HepG2 (cell line): ENCODE measurements around the gene EBF4. TPM values are rescaled to one million over a fixed set of nuclear protein-coding genes. Genes with fewer than 3 reads are reported as not detected.

Experiments used
- AHR ChIP-seq: IDR thresholded peaks from 2 replicates; pipeline ENCODE4 v1.6.1; 2018; ENCODE audit warnings: missing genetic modification reagents, missing compliant biosample characterization
- CBX2 ChIP-seq, 2 experiments: fragments of 200-600 bp in 1 of 2; sonication (generic); formaldehyde crosslinking in 1 of 2; IDR thresholded peaks; 2 replicates each; pipeline versions ENCODE4 v1.7.0 to v1.8.1; 2018 to 2022; ENCODE audit warnings: low read depth in 2 of 2, low read length in 1 of 2, mild to moderate bottlenecking in 1 of 2, missing genetic modification reagents in 1 of 2
- DR1 ChIP-seq: sonication (generic); formaldehyde crosslinking; IDR thresholded peaks from 2 replicates; pipeline ENCODE4 v1.8.0; 2021; ENCODE audit warnings: mild to moderate bottlenecking, missing genetic modification reagents, inconsistent platforms
- EEA1 ChIP-seq: sonication (generic); formaldehyde crosslinking; IDR thresholded peaks from 2 replicates; pipeline ENCODE4 v1.5.1; 2020; ENCODE audit warnings: mild to moderate bottlenecking, missing genetic modification reagents, borderline replicate concordance
- FOXA3 ChIP-seq: IDR thresholded peaks from 2 replicates; pipeline ENCODE4 v1.6.1; 2016; ENCODE audit warnings: missing genetic modification reagents, missing compliant biosample characterization
- HOXA7 ChIP-seq: sonication (generic); formaldehyde crosslinking; IDR thresholded peaks from 2 replicates; pipeline ENCODE4 v1.8.1; 2022; ENCODE audit warnings: mild to moderate bottlenecking, missing genetic modification reagents, moderate library complexity
- PATZ1 ChIP-seq: sonication (generic); formaldehyde crosslinking; IDR thresholded peaks from 2 replicates; pipeline ENCODE4 v1.4.0; 2020; ENCODE audit warnings: missing genetic modification reagents
- TCF12 ChIP-seq, 2 experiments: fragments of 450-650 bp in 1 of 2; sonication (generic) in 1 of 2; formaldehyde crosslinking in 1 of 2; IDR thresholded peaks; 2 replicates each; pipeline versions ENCODE4 v1.6.1 to v1.8.0; 2017 to 2022; ENCODE audit warnings: antibody characterized with exemption in 1 of 2, mild to moderate bottlenecking in 1 of 2, missing genetic modification reagents in 1 of 2, moderate library complexity in 1 of 2
- UBTF ChIP-seq: sonication (generic); formaldehyde crosslinking; IDR thresholded peaks from 2 replicates; pipeline ENCODE4 v1.4.0; 2020; ENCODE audit warnings: mild to moderate bottlenecking, missing genetic modification reagents
- ZBTB39 ChIP-seq: sonication (generic); formaldehyde crosslinking; IDR thresholded peaks from 2 replicates; pipeline ENCODE4 v1.5.0; 2020; ENCODE audit warnings: missing genetic modification reagents
- ZBTB46 ChIP-seq: sonication (generic); formaldehyde crosslinking; IDR thresholded peaks from 2 replicates; pipeline ENCODE4 v1.4.0; 2020; ENCODE audit warnings: mild to moderate bottlenecking, missing genetic modification reagents, borderline replicate concordance
- ZNF619 ChIP-seq: sonication (generic); formaldehyde crosslinking; IDR thresholded peaks from 2 replicates; pipeline ENCODE4 v1.4.0; 2020; ENCODE audit warnings: mild to moderate bottlenecking, missing genetic modification reagents
- ZNF720 ChIP-seq: sonication (generic); formaldehyde crosslinking; IDR thresholded peaks from 2 replicates; pipeline ENCODE4 v1.4.0; 2020; ENCODE audit warnings: missing genetic modification reagents
- ZNF776 ChIP-seq: sonication (generic); formaldehyde crosslinking; IDR thresholded peaks from 2 replicates; pipeline ENCODE4 v1.4.0; 2020; ENCODE audit warnings: mild to moderate bottlenecking, missing genetic modification reagents
- polyA plus RNA-seq, 8 experiments: library from polyadenylated mRNA; depleted of rRNA in 3 of 8; stranded (reverse) in 7 of 8; unstranded in 1 of 8; fragments of >200 nt; fragmentation: Illumina TruSeq in 4 of 8; extraction: Trizol in 4 of 8; gene quantifications; 2 replicates each; pipeline versions ENCODE4 v1.2.1 to v1.2.3, GENCODE V29; 2011 to 2016; ENCODE audit warnings: low read depth in 4 of 8, missing spikeins in 1 of 8, mixed read lengths in 1 of 8; ENCODE audit not compliant: insufficient read depth in 1 of 8
- total RNA-seq, 5 experiments: library from RNA; depleted of rRNA; stranded (reverse); fragments of >200 nt; fragmentation: Illumina TruSeq; extraction: Trizol; gene quantifications; 2 replicates each; pipeline ENCODE4 v1.2.3, GENCODE V29; 2016; ENCODE audit warnings: low read depth in 1 of 5

EBF4 gene
- total and polyA plus RNA-seq, 2 of the 13 experiments (the other 11 are each of a cell fraction or from before 2014, with no cell fraction given) = 0.84 to 2.2 TPM

- TF ChIP-seq FOXA3 (0 out of 2 replicates have a peak, but pooled peaks have one; percentile 26), EEA1 (CRISPR knock-in tag) (0 out of 2 replicates have a peak, but pooled peaks have one; percentile 44), ZNF776 (CRISPR knock-in tag) (no peak; the same call in 1 of the 2 replicates), ZBTB39 (no peak), ZBTB46 (CRISPR knock-in tag) (no peak; the same call in 1 of the 2 replicates), CBX2 (IDR thresholded peaks at IDR 0.05; ENCODE audit: low read depth, low read length) (no peak), CBX2 (CRISPR knock-in tag; IDR thresholded peaks at IDR 0.05; ENCODE audit: low read depth) (no peak), PATZ1 (CRISPR knock-in tag) (peak; percentile 51), TCF12 (IDR thresholded peaks at IDR 0.05) (no peak), TCF12 (CRISPR knock-in tag; IDR thresholded peaks at IDR 0.05) (no peak), UBTF (CRISPR knock-in tag) (peak; percentile 61), DR1 (CRISPR knock-in tag) (no peak), HOXA7 (CRISPR knock-in tag) (no peak), ZNF619 (CRISPR knock-in tag) (0 out of 2 replicates have a peak, but pooled peaks have one; percentile 30), AHR (CRISPR knock-in tag) (peak; percentile 79; the same call in 1 of the 2 replicates), ZNF720 (CRISPR knock-in tag) (no peak)
These were observed at the start of gene EBF4 (continued) for GRCh38 chr20:2692036-2692885.
